Kidney tubule cell (primary cell): ENCODE measurements around the gene CAST.
A peak's percentile ranks its signal among the peaks of the same experiment; 100 is the strongest.
"Not testable (repeated sequence)": the region's sequence is repeated elsewhere in the genome, so short reads cannot be mapped to it uniquely, and the experiment has no call there.

Experiments
- DNase-seq: peaks from one replicate; pipeline ENCODE4 v3.0.0-alpha.2; 2018; ENCODE audit warnings: low spot score

The CAST gene

DNA sequence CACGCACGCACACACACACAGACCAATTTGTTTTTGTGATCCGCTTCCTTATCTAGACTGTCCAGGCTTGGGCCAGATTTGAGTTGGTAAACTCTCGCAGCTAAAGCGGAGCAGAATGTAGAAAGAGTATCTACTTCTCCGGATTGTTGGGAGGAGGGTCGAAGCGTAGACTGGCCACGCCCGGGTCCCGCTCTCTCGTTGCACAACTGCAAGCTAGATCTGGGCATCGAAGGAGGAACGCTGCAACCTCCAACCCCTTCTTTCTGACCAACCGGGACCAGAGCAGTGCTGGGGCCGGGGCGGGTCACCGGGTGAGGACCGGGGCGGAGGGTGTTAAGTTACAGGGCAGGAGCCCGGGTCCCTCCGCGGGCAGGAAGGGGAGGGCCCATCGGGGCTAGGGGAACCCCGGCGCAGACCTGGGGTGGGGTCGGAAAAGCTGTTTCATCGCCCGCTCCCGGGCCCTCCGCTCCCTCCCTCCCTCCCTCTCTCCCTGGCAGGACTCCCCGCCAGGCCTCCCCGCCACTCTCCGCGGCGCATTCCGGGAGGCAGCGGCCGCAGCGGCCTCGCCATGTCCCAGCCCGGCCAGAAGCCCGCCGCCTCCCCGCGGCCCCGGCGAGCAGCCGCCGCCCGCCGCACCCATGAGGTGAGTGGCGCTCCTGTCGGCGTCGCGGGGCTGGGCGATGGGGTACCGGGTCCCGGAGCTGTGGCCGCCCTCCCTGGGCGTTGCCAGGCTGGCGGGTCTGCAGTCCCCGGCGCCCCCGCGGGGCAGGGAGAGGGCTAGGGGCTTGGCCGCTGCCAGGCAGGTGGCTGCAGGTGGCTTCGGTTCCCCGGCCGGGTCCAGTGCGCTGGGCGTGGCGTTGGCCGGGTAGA lies at the start of gene CAST:
Gene CAST, plus strand, starts transcription at position 522 of the 870 bp plus-strand sequence. Its CDS starts 47 bp downstream, at position 569.
- DNase-seq, result peak; percentile 98

DNA sequence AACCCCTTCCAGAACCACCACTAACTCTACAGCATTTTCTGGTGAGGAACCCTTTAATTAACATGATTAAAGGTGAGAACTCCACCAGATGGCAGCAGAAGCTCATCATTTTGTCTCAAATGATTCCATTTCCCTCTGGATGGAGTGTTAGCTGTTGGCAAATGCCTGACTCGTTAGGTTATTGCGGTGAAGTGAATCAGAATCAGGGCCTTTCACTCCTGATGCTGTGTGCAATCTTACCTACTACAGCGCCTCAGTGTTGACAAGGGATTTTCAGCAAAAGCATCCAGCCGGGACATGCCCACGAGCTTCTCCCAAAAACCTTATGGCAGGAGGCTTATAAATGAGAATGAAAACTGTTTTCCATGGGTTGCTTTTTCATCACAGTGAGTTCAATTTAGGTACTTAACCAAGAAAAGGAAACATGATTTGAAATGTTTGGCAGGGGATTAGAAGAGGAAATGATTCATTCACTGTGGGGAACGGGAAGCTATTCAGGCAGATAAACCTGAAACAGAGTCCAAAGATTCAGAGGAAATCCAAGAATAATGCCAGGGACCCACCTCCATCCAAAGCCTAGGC lies 48.0 kb upstream of the CAST start:
- peak; percentile 94 for DNase-seq

- peak; percentile 30 for DNase-seq
These were observed 47.0 kb upstream of the CAST start for GRCh38 chr5:96615223-96615622.

DNA sequence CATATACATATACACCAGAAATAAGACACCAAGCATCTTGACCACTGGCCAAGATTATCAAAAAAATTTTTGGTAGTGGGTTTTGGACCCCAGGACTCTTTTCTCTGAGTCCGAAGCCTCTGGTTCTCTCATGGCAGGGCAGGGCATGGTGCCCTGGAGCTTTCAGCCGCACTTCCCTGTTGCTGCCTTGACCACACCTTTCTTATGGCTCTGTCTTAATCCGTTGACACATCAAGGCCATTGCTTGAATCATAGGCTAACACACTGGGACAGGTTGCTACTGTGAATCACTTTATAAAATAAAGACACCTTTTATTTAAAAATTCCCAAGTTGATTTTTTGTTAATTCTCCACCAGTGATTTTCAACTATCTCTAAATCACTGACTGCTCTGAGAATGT lies 45.4 kb upstream of the CAST start:
- DNase-seq, result peak; percentile 15

DNA sequence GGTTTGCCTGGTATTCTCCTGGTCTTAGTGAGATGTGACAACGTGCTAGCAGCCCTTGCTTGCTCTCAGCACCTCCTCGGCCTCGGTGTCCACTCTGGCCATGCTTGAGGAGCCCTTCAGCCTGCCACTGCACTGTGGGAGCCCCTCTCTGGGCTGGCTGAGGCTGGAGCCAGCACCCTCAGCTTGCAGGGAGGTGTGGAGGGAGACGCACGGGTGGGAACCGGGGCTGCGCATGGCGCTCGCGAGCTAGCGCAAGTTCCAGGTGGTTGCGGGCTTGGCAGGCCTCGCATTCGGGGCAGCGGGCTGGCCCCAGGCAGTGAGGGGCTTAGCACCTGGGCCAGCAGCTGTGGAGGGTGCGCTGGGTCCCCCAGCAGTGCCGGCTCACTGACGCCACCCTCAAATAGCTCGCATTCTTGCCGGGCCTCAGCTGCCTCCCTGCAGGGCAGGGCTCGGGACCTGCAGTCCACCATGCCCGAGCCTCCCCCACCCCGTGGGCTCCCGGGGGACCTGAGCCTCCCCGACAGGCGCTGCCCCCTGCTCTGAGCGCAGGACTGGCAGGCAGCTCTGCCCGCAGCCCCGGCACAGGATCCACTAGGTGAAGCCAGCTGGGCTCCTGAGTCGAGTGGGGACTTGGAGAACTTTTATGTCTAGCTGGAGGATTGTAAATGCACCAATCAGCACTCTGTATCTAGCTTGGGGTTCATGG lies 43.7 kb upstream of the CAST start:
- DNase-seq, result not testable (repeated sequence)

- no peak for DNase-seq
These were observed 42.2 kb upstream of the CAST start for GRCh38 chr5:96619946-96620345.

DNA sequence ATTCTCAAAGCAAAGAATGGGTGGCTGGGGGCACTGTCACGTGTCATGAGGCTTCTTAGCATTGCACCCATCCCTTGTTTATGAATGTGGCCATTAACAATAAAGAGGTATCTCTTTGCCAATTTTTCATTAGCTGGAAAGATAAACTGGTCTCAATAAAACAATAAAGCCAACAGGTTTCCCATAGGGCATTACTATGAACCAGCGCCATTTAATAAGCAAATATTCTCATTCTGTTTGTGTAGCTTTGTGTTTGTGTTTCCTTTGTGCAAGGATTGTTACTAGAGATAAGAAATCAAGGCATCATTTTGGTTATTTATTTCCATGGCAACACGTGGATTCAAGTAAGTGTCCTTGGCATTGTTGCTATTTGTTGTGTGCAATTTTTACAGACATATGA lies 37.6 kb upstream of the CAST start:
- no peak for DNase-seq

GRCh38 chr5:96625365-96625764 lies 36.8 kb upstream of the CAST start:
- DNase-seq, result no peak

- DNase-seq, result peak; percentile 90
These were observed 35.2 kb upstream of the CAST start for GRCh38 chr5:96626956-96627355.

DNA sequence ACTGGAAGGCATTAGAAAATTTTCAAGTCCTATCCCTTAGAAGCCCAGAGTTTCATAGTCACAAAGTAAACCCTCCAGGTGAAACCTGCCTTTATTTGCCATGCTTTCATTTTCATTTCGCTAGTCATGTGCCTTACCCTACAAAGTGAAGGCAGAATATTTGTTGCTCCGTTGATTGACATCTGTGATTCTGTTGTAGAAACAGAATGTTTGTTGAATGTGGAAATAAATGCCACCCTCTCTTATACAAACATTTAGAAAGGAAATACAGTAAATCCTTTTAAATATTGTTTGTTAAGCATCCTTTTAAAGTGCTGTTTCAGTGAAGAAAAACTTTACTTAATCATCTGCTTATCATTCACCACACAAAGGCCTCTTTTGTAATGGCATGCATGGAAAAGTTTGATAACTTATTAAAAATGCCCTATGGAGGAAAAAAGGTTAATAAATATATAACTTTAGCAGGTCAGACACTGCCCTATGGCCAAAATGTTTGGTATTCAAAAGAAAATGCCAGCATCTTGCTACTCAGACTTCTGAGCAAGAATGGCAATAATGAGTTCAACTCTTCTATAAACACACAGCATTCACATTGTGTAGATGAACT lies 34.3 kb upstream of the CAST start:
- peak; percentile 43 for DNase-seq

GRCh38 chr5:96628406-96628805 lies 33.8 kb upstream of the CAST start:
- no peak for DNase-seq

DNA sequence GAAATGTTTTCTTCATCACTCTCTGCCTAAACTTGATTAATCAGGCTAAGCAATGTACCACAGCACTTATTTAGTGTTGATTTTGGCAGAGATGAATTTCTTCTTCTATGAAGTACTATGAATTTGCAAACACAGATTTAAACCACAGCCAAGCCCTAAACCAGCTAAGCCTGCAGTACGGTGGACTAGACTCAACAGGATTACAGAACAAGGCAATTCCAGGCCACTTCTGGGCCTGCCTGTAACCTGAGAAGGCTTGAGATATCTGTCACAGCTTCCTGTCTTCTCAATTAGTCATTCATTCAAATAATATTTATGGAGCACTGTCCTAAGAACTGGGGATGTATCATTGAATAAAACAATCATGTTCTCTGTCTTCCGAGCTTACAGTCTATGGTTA lies 32.4 kb upstream of the CAST start:
- DNase-seq, result peak; percentile 80

- DNase-seq, result no peak
These were observed 28.4 kb upstream of the CAST start for GRCh38 chr5:96633820-96634219.

DNA sequence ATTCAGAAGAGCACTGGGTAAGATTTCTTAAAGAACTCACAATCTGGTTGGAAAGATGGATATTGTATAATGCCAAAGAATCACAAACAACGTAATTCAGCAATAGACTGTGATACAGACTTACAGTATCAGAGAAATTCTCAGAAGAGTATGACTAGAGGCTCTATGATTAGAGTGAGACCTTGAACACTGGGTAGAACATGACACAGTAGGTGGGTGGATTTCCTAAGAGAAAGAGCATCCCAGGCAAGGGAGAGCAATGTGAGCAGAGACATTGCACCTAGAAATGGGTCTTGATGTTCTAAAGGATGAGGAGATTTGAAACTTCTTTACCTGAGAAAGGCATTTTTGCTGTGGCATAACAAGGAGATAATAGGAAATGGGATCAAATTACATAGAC lies 27.3 kb upstream of the CAST start:
- no peak for DNase-seq

GRCh38 chr5:96636046-96636445 lies 26.1 kb upstream of the CAST start:
- no peak for DNase-seq

DNA sequence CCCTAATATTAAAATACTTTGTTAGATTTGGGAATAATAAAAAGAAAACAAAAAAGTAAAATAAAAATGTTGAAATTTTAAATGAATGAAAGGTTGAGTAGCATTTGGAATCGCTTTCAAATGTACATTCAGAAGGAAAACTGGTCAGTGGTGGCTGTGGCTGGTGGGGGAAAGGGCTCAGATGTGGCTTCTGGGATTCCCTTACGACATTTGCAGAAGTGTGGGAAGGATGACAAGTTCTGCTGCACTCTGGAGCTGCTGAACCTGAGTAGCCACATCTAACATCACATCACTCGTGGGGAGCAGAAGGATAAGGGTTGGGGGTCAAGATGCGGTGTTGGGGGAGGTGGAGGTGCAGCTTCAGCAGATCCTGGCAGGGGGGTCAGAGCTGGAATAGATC lies 25.6 kb upstream of the CAST start:
- no peak for DNase-seq

DNA sequence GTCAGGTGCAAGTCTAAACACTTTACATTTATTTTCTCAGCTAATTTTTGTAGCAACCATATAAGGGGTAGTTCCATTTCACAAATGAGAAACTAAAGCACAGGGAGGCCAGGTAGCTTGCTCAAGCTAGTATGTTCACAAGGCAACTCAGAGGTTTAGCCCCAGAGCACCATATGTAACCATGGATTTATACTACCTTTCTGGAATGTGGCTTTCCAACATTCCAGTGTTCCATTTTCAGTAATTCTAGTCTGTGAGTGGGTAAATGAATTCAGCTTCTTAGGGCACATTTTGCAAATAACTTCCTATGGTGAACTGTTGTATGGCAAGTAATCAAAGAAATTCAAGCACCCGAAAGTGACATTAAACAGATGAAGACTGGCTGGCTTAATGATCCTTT lies 25.0 kb upstream of the CAST start:
- peak; percentile 22 for DNase-seq

GRCh38 chr5:96638561-96638960 lies 23.6 kb upstream of the CAST start:
- no peak for DNase-seq

DNA sequence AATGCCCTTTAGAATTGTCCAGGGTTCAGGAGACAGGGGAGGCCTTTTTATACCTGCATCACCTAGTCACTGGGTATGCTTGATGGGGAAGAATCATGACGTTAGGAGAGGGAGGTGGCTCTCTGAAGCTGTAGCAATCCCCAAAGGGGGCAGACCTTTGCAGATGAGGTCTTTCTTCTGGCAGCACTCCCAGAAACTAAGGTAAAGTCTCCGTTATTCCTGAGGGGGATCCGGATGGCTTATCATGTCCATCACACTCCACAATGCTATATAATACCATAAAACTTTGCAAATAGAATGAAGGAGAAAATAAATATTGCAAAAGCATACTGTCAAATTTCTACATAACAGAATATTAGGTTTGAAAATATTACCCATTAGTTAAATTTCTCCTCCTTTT lies 21.5 kb upstream of the CAST start:
- DNase-seq, result no peak

DNA sequence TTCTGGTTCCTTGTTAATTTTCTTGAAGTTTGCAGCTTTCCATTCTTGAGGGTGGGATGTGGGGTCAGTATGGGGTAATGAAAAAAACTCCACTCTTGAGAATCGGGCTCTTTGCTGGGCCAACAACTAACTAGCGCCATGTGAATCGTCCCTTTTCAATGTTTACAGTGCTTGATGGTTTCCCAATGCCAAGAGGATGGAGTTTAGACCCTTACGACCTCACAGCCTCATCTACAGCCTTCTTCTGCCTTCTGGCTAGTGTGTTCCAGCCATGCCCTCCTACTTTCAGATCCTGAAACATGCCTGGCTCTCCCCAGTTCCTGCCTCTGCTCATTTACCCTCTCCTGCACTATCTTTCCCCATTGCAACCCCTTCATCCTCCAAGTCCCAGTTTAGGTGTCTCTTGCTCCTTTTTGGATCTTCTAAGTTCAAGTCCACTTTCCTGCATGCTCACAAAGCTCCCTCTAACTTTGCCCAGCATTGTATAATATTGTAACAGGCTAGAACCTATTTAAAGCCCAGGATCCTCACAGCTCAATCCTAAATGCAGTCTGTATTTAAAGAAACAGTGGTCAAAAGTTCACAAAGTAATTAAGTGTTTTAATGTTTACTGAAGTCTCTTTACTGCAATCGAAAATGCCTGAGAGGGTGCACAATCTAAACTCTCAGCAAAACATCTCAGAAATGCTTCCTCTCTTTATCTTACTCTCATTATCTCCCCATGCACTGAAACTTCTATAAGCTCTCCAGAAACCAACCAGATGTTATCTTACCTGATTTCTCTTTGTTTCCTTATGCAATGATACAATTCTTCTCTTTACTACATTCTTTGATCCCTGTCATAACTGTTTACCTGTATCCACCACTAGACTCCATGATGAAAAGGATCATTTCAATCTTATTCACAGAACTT lies 20.6 kb upstream of the CAST start:
- DNase-seq, result no peak

- DNase-seq, result no peak
These were observed 19.9 kb upstream of the CAST start for GRCh38 chr5:96642281-96642640.

GRCh38 chr5:96645091-96645490 lies 17.1 kb upstream of the CAST start:
- peak; percentile 13 for DNase-seq
